Activated CD4-positive, alpha-beta T cell treated with anti-CD3 and anti-CD28 coated beads, Interleukin-2, amount 10 ng/mL, durations not matched to agents 24 days and 14 days (primary cell): Measurements from ENCODE around the gene PLA2G4B. TPM values are rescaled to one million over a fixed set of nuclear protein-coding genes. Genes with fewer than 3 reads are reported as not detected.

Experiments
- DNase-seq: peaks from one replicate; pipeline ENCODE4 v3.0.0; 2022
- H3K27ac Mint-ChIP-seq: one replicate; pipeline ENCODE4 v1.8.0; 2022; ENCODE audit warnings: mild to moderate bottlenecking, mixed read lengths
- H3K27me3 Mint-ChIP-seq: one replicate; pipeline ENCODE4 v1.8.0; 2022; ENCODE audit warnings: mixed read lengths
- H3K36me3 Mint-ChIP-seq: one replicate; pipeline ENCODE4 v1.8.0; 2022; ENCODE audit warnings: low read depth, mild to moderate bottlenecking, mixed read lengths
- H3K4me1 Mint-ChIP-seq: one replicate; pipeline ENCODE4 v1.8.0; 2021; ENCODE audit warnings: mixed read lengths
- H3K4me3 Mint-ChIP-seq: one replicate; pipeline ENCODE4 v1.8.0; 2022; ENCODE audit warnings: mild to moderate bottlenecking, moderate library complexity, mixed read lengths
- H3K9me3 Mint-ChIP-seq: one replicate; pipeline ENCODE4 v1.8.0; 2021; ENCODE audit warnings: mixed read lengths
- intact Hi-C: fragments of 100-400 bp; cut with micrococcal nuclease; formaldehyde crosslinking; loops from one replicate; pipeline ENCODE4 v1.15.1; 2023
- total RNA-seq: library from RNA; stranded (reverse); gene quantifications from 2 replicates; pipeline ENCODE4 v1.2.3, GENCODE V29; 2022

Gene PLA2G4B
- total RNA-seq, 1 donor from 2014 or later, result 8.5 TPM

- no peak for DNase-seq
- Mint-ChIP-seq H3K9me3 (no peaks in the 10 kb centered on the region), H3K27me3 (no peaks in the 10 kb centered on the region), H3K27ac (no peak overlapping the region), H3K36me3 (peaks cover 15% of the 10 kb centered on the region), H3K4me3 (no peak overlapping the region), H3K4me1 (peaks cover 19% of the 10 kb centered on the region)
- intact Hi-C loops, result loop anchor here (5.0 kb wide), 1 partner anchor 192 kb away; no protein-coding TSS in a partner anchor
These were observed 24.1 kb upstream of the PLA2G4B start for GRCh38 chr15:41814534-41814933.

- Mint-ChIP-seq H3K4me1 (peaks cover 2% of the 10 kb centered on the region), H3K9me3 (no peaks in the 10 kb centered on the region), H3K27me3 (no peaks in the 10 kb centered on the region), H3K36me3 (peaks cover 21% of the 10 kb centered on the region), H3K4me3 (no peak overlapping the region), H3K27ac (no peak overlapping the region)
- no peak for DNase-seq
- intact Hi-C loops, result no loop called here
These were observed 21.9 kb upstream of the PLA2G4B start for GRCh38 chr15:41816788-41817187.

GRCh38 chr15:41817327-41817726, 21.3 kb upstream of the PLA2G4B start:
- intact Hi-C loops, result no loop called here
- H3K9me3 Mint-ChIP-seq, result no peaks in the 10 kb centered on the region
- H3K27ac Mint-ChIP-seq, result no peak overlapping the region
- no peaks in the 10 kb centered on the region for H3K27me3 Mint-ChIP-seq
- peaks cover 20% of the 10 kb centered on the region for H3K36me3 Mint-ChIP-seq
- H3K4me3 Mint-ChIP-seq, result no peak overlapping the region
- H3K4me1 Mint-ChIP-seq, result no peaks in the 10 kb centered on the region
- DNase-seq, result no peak

- intact Hi-C loops, result no loop called here
- Mint-ChIP-seq H3K4me3 (no peak overlapping the region), H3K27ac (no peak overlapping the region), H3K9me3 (no peaks in the 10 kb centered on the region), H3K36me3 (peaks cover 21% of the 10 kb centered on the region), H3K27me3 (no peaks in the 10 kb centered on the region), H3K4me1 (no peaks in the 10 kb centered on the region)
- DNase-seq, result no peak
These were observed 20.9 kb upstream of the PLA2G4B start for GRCh38 chr15:41817781-41818180.

GRCh38 chr15:41819455-41820050, 19.1 kb upstream of the PLA2G4B start:
- H3K9me3 Mint-ChIP-seq, result no peaks in the 10 kb centered on the region
- no peaks in the 10 kb centered on the region for H3K27me3 Mint-ChIP-seq
- H3K4me3 Mint-ChIP-seq, result no peak overlapping the region
- H3K27ac Mint-ChIP-seq, result no peak overlapping the region
- DNase-seq, result no peak
- peaks cover 26% of the 10 kb centered on the region for H3K36me3 Mint-ChIP-seq
- intact Hi-C loops, result no loop called here
- H3K4me1 Mint-ChIP-seq, result no peaks in the 10 kb centered on the region

- Mint-ChIP-seq H3K4me1 (no peaks in the 10 kb centered on the region), H3K27ac (no peak overlapping the region), H3K27me3 (no peaks in the 10 kb centered on the region), H3K36me3 (peaks cover 28% of the 10 kb centered on the region), H3K9me3 (no peaks in the 10 kb centered on the region), H3K4me3 (no peak overlapping the region)
- intact Hi-C loops, result no loop called here
- DNase-seq, result no peak
These were observed 17.7 kb upstream of the PLA2G4B start for GRCh38 chr15:41820791-41821423.

- Mint-ChIP-seq H3K27me3 (peaks cover 2% of the 10 kb centered on the region), H3K27ac (no peak overlapping the region), H3K4me1 (peaks cover 3% of the 10 kb centered on the region), H3K9me3 (no peaks in the 10 kb centered on the region), H3K4me3 (no peak overlapping the region), H3K36me3 (peaks cover 30% of the 10 kb centered on the region)
- DNase-seq, result no peak
- intact Hi-C loops, result no loop called here
These were observed 16.8 kb upstream of the PLA2G4B start for GRCh38 chr15:41821831-41822230.

- peaks cover 30% of the 10 kb centered on the region for H3K36me3 Mint-ChIP-seq
- no peaks in the 10 kb centered on the region for H3K9me3 Mint-ChIP-seq
- intact Hi-C loops, result no loop called here
- H3K27ac Mint-ChIP-seq, result no peak overlapping the region
- no peak for DNase-seq
- peaks cover 2% of the 10 kb centered on the region for H3K27me3 Mint-ChIP-seq
- H3K4me1 Mint-ChIP-seq, result peaks cover 3% of the 10 kb centered on the region
- H3K4me3 Mint-ChIP-seq, result no peak overlapping the region
These were observed 16.2 kb upstream of the PLA2G4B start for GRCh38 chr15:41822471-41822870.

- H3K4me1 Mint-ChIP-seq, result peaks cover 5% of the 10 kb centered on the region
- H3K36me3 Mint-ChIP-seq, result peaks cover 30% of the 10 kb centered on the region
- DNase-seq, result no peak
- intact Hi-C loops, result no loop called here
- H3K27me3 Mint-ChIP-seq, result peaks cover 2% of the 10 kb centered on the region
- no peak overlapping the region for H3K4me3 Mint-ChIP-seq
- H3K27ac Mint-ChIP-seq, result no peak overlapping the region
- H3K9me3 Mint-ChIP-seq, result no peaks in the 10 kb centered on the region
These were observed 15.7 kb upstream of the PLA2G4B start for GRCh38 chr15:41822957-41823356.

- Mint-ChIP-seq H3K4me1 (peaks cover 6% of the 10 kb centered on the region), H3K27me3 (peaks cover 2% of the 10 kb centered on the region), H3K27ac (no peak overlapping the region), H3K9me3 (no peaks in the 10 kb centered on the region), H3K4me3 (no peak overlapping the region), H3K36me3 (peaks cover 30% of the 10 kb centered on the region)
- intact Hi-C loops, result no loop called here
- no peak for DNase-seq
These were observed 15.1 kb upstream of the PLA2G4B start for GRCh38 chr15:41823502-41823901.

- no peak overlapping the region for H3K27ac Mint-ChIP-seq
- H3K27me3 Mint-ChIP-seq, result peaks cover 2% of the 10 kb centered on the region
- peaks cover 27% of the 10 kb centered on the region for H3K36me3 Mint-ChIP-seq
- H3K9me3 Mint-ChIP-seq, result no peaks in the 10 kb centered on the region
- DNase-seq, result no peak
- intact Hi-C loops, result no loop called here
- peaks cover 12% of the 10 kb centered on the region for H3K4me1 Mint-ChIP-seq
- H3K4me3 Mint-ChIP-seq, result no peak overlapping the region
These were observed 14.4 kb upstream of the PLA2G4B start for GRCh38 chr15:41824062-41824745.

GRCh38 chr15:41825145-41825544, 13.5 kb upstream of the PLA2G4B start:
- intact Hi-C loops, result loop anchor here (5.0 kb wide), 2 partner anchors 128 to 333 kb away; partner anchors contain the start of gene ITPKA
- peaks cover 15% of the 10 kb centered on the region for H3K4me1 Mint-ChIP-seq
- H3K36me3 Mint-ChIP-seq, result peaks cover 27% of the 10 kb centered on the region
- no peak overlapping the region for H3K27ac Mint-ChIP-seq
- H3K27me3 Mint-ChIP-seq, result peaks cover 2% of the 10 kb centered on the region
- H3K9me3 Mint-ChIP-seq, result no peaks in the 10 kb centered on the region
- no peak overlapping the region for H3K4me3 Mint-ChIP-seq
- DNase-seq, result no peak

GRCh38 chr15:41825572-41826535, 12.8 kb upstream of the PLA2G4B start:
- DNase-seq, result no peak
- peaks cover 27% of the 10 kb centered on the region for H3K36me3 Mint-ChIP-seq
- peak overlapping the region; percentile 63 for H3K4me3 Mint-ChIP-seq
- H3K4me1 Mint-ChIP-seq, result peaks cover 16% of the 10 kb centered on the region
- intact Hi-C loops, result loop anchor here (5.0 kb wide), 2 partner anchors 129 to 334 kb away; partner anchors contain the start of gene ITPKA
- peaks cover 2% of the 10 kb centered on the region for H3K27me3 Mint-ChIP-seq
- H3K9me3 Mint-ChIP-seq, result no peaks in the 10 kb centered on the region
- peak overlapping the region; percentile 30 for H3K27ac Mint-ChIP-seq
